Lower lobe of right lung (tissue), 2 donors: ENCODE data around the gene CERKL. TPM values are rescaled to one million over a fixed set of nuclear protein-coding genes. Genes with fewer than 3 reads are reported as not detected.

Experiments used
- ATAC-seq, 2 donors: fragments of 200-7000 bp; cut with Tn5 transposase; one replicate each; pipeline ENCODE4 v1.9.1; 2020 to 2022; ENCODE audit warnings: mild to moderate bottlenecking in 2 of 2, moderate library complexity in 2 of 2
- DNase-seq: peaks from one replicate; pipeline ENCODE4 v3.0.0-alpha.2; 2020
- H3K27ac ChIP-seq: fragments of 200-600 bp; one replicate; pipeline ENCODE4 v1.8.0; 2022
- H3K27me3 ChIP-seq: fragments of 200-600 bp; one replicate; pipeline ENCODE4 v1.8.0; 2022; ENCODE audit warnings: low read depth
- H3K36me3 ChIP-seq: fragments of 200-600 bp; one replicate; pipeline ENCODE4 v1.8.0; 2022; ENCODE audit warnings: mild to moderate bottlenecking
- H3K4me1 ChIP-seq: fragments of 200-600 bp; one replicate; pipeline ENCODE4 v1.8.0; 2022
- H3K4me3 ChIP-seq: fragments of 200-600 bp; one replicate; pipeline ENCODE4 v1.8.0; 2022; ENCODE audit warnings: mild to moderate bottlenecking
- H3K9me3 ChIP-seq: fragments of 200-600 bp; one replicate; pipeline ENCODE4 v1.8.0; 2022
- CTCF ChIP-seq: fragments of 200-600 bp; IDR thresholded peaks from one replicate; pipeline ENCODE4 v1.8.0; 2022; ENCODE audit warnings: antibody characterized with exemption, mild to moderate bottlenecking
- intact Hi-C: fragments of 100-400 bp; cut with DNase I; formaldehyde crosslinking; loops from one replicate; pipeline ENCODE4 v1.11.0; 2022
- total RNA-seq: library from RNA; stranded (reverse); fragmentation: NEBNext Ultra II Directional; extraction: Animal tissue kit (Norgen Biotek cat#: 25700); gene quantifications from one replicate; pipeline ENCODE4 v1.2.1, GENCODE V29; 2021
- donor health status: DM: no; HTN: yes; CAD: no; lungs with severe emphysema.

Gene CERKL
- total RNA-seq, 1 donor from 2014 or later: 1.7 TPM

- Histone ChIP-seq H3K9me3 (no peaks in the 10 kb centered on the region), H3K4me3 (no peak overlapping the region), H3K4me1 (no peaks in the 10 kb centered on the region), H3K27me3 (peaks cover 23% of the 10 kb centered on the region), H3K27ac (no peak overlapping the region), H3K36me3 (no peaks in the 10 kb centered on the region)
- no peak for DNase-seq
- intact Hi-C loops: no loop called here
- ATAC-seq: no peak
- no peak for TF ChIP-seq CTCF
These were observed 16.3 kb upstream of the CERKL start for GRCh38 chr2:181673173-181673572.

- Histone ChIP-seq H3K9me3 (no peaks in the 10 kb centered on the region), H3K36me3 (no peaks in the 10 kb centered on the region), H3K27me3 (peaks cover 21% of the 10 kb centered on the region), H3K27ac (no peak overlapping the region), H3K4me3 (no peak overlapping the region), H3K4me1 (no peaks in the 10 kb centered on the region)
- ATAC-seq (no peak), DNase-seq (no peak)
- TF ChIP-seq CTCF: no peak
- intact Hi-C loops: no loop called here
These were observed 15.5 kb upstream of the CERKL start for GRCh38 chr2:181672255-181673008.

GRCh38 chr2:181670632-181671031 is 13.7 kb upstream of the CERKL start:
- no peak overlapping the region for H3K27ac ChIP-seq
- intact Hi-C loops: no loop called here
- H3K27me3 ChIP-seq: peaks cover 17% of the 10 kb centered on the region
- no peaks in the 10 kb centered on the region for H3K4me1 ChIP-seq
- ATAC-seq (no peak), DNase-seq (no peak)
- H3K9me3 ChIP-seq: peaks cover 2% of the 10 kb centered on the region
- H3K4me3 ChIP-seq: no peak overlapping the region
- no peak for TF ChIP-seq CTCF
- no peaks in the 10 kb centered on the region for H3K36me3 ChIP-seq

- H3K27ac ChIP-seq: no peak overlapping the region
- intact Hi-C loops: no loop called here
- no peak overlapping the region for H3K4me3 ChIP-seq
- peaks cover 3% of the 10 kb centered on the region for H3K9me3 ChIP-seq
- no peak for DNase-seq
- H3K27me3 ChIP-seq: peaks cover 5% of the 10 kb centered on the region
- no peaks in the 10 kb centered on the region for H3K4me1 ChIP-seq
- H3K36me3 ChIP-seq: no peaks in the 10 kb centered on the region
- no peak for TF ChIP-seq CTCF
- no peak for ATAC-seq
These were observed 10.3 kb upstream of the CERKL start for GRCh38 chr2:181667234-181667633.

GRCh38 chr2:181662287-181662686 is 5.4 kb upstream of the CERKL start:
- H3K4me1 ChIP-seq: peaks cover 2% of the 10 kb centered on the region
- ATAC-seq: no peak
- intact Hi-C loops: no loop called here
- peaks cover 8% of the 10 kb centered on the region for H3K27me3 ChIP-seq
- DNase-seq: no peak
- no peak overlapping the region for H3K4me3 ChIP-seq
- no peaks in the 10 kb centered on the region for H3K36me3 ChIP-seq
- peaks cover 3% of the 10 kb centered on the region for H3K9me3 ChIP-seq
- no peak overlapping the region for H3K27ac ChIP-seq
- TF ChIP-seq CTCF: no peak
